Liver (tissue), 9 donors: Measurements from ENCODE around the gene ZNF862. TPM values are rescaled to one million over a fixed set of nuclear protein-coding genes. Genes with fewer than 3 reads are reported as not detected.

ENCODE experiments used
- DNase-seq: peaks from one replicate; pipeline ENCODE4 v3.0.0-alpha.2; 2017; ENCODE audit warnings: low spot score
- H3K27ac ChIP-seq, 2 donors: one replicate each; pipeline ENCODE4 v1.7.0; 2013; ENCODE audit warnings: inconsistent platforms in 2 of 2, low read length in 2 of 2, control low read depth in 1 of 2, low read depth in 1 of 2, mild to moderate bottlenecking in 1 of 2
- H3K27me3 ChIP-seq, 4 donors: one replicate each; pipeline versions ENCODE4 v1.6.1 to v1.7.0; 2013; ENCODE audit warnings: low read length in 3 of 4, inconsistent platforms in 1 of 4, mild to moderate bottlenecking in 1 of 4, moderate library complexity in 1 of 4; ENCODE audit not compliant: control insufficient read depth in 4 of 4, insufficient read depth in 4 of 4
- H3K36me3 ChIP-seq, 4 donors: one replicate each; pipeline versions ENCODE4 v1.6.1 to v1.7.0; 2013; ENCODE audit warnings: low read length in 3 of 4, mild to moderate bottlenecking in 3 of 4, low read depth in 1 of 4, moderate library complexity in 1 of 4; ENCODE audit not compliant: control insufficient read depth in 4 of 4, insufficient read depth in 3 of 4
- H3K4me1 ChIP-seq, 4 donors: one replicate each; pipeline versions ENCODE4 v1.6.1 to v1.7.0; 2013; ENCODE audit warnings: low read length in 3 of 4, mild to moderate bottlenecking in 3 of 4, moderate library complexity in 1 of 4; ENCODE audit not compliant: control insufficient read depth in 4 of 4, insufficient read depth in 4 of 4
- H3K4me3 ChIP-seq, 3 donors: one replicate each; pipeline versions ENCODE4 v1.6.1 to v1.7.0; 2013; ENCODE audit warnings: low read length in 3 of 3, control low read depth in 1 of 3, low read depth in 1 of 3, mild to moderate bottlenecking in 1 of 3
- H3K9ac ChIP-seq, 2 donors: one replicate each; pipeline ENCODE4 v1.7.0; 2013; ENCODE audit warnings: low read length in 2 of 2, mild to moderate bottlenecking in 2 of 2, moderate library complexity in 2 of 2, control low read depth in 1 of 2, low read depth in 1 of 2
- H3K9me3 ChIP-seq, 4 donors: one replicate each; pipeline versions ENCODE4 v1.6.1 to v1.7.0; 2013; ENCODE audit warnings: low read length in 3 of 4; ENCODE audit not compliant: control insufficient read depth in 4 of 4
- ATF3 ChIP-seq: IDR thresholded peaks from 2 replicates; pipeline ENCODE4 v1.6.1; 2016; ENCODE audit warnings: antibody characterized with exemption
- EGR1 ChIP-seq, 2 donors: IDR thresholded peaks; 2 replicates each; pipeline ENCODE4 v1.6.1; 2016 to 2018; ENCODE audit warnings: antibody characterized with exemption in 2 of 2, low read depth in 2 of 2
- FOXA1 ChIP-seq: IDR thresholded peaks from 2 replicates; pipeline ENCODE4 v1.6.1; 2016; ENCODE audit warnings: antibody characterized with exemption
- GABPA ChIP-seq, 2 donors: IDR thresholded peaks in 1 of 2; conservative IDR thresholded peaks in 1 of 2; 2 replicates each; pipeline ENCODE4 v1.6.1; 2016; ENCODE audit warnings: antibody characterized with exemption in 2 of 2, mild to moderate bottlenecking in 1 of 2, moderate library complexity in 1 of 2
- HNF4A ChIP-seq, 2 donors: conservative IDR thresholded peaks; 2 replicates each; pipeline ENCODE4 v1.6.1; 2016; ENCODE audit warnings: antibody characterized with exemption in 2 of 2, mild to moderate bottlenecking in 2 of 2
- HNF4G ChIP-seq: IDR thresholded peaks from 2 replicates; pipeline ENCODE4 v1.6.1; 2016; ENCODE audit warnings: antibody characterized with exemption
- JUND ChIP-seq, 2 donors: IDR thresholded peaks; 2 replicates each; pipeline ENCODE4 v1.6.1; 2016; ENCODE audit warnings: antibody characterized with exemption in 2 of 2
- MAX ChIP-seq: IDR thresholded peaks from 2 replicates; pipeline ENCODE4 v1.6.1; 2016; ENCODE audit warnings: antibody characterized with exemption
- NR2F2 ChIP-seq: IDR thresholded peaks from 2 replicates; pipeline ENCODE4 v1.6.1; 2016; ENCODE audit warnings: antibody characterized with exemption
- RXRA ChIP-seq, 2 donors: IDR thresholded peaks; 2 replicates each; pipeline ENCODE4 v1.6.1; 2017 to 2018; ENCODE audit warnings: antibody characterized with exemption in 2 of 2, mild to moderate bottlenecking in 1 of 2
- SP1 ChIP-seq: IDR thresholded peaks from 2 replicates; pipeline ENCODE4 v1.6.1; 2018; ENCODE audit warnings: antibody characterized with exemption, mild to moderate bottlenecking
- TAF1 ChIP-seq: conservative IDR thresholded peaks from 2 replicates; pipeline ENCODE4 v1.6.1; 2016; ENCODE audit warnings: antibody characterized with exemption, mild to moderate bottlenecking
- YY1 ChIP-seq: IDR thresholded peaks from 2 replicates; pipeline ENCODE4 v1.6.1; 2016; ENCODE audit warnings: antibody characterized with exemption, mild to moderate bottlenecking
- ZBTB33 ChIP-seq: IDR thresholded peaks from 2 replicates; pipeline ENCODE4 v1.6.1; 2016; ENCODE audit warnings: antibody characterized with exemption
- WGBS: extraction: QIAGEN DNeasy Blood & Tissue Kit; methylation state at CpG from one replicate; pipeline ENCODE4 v1.1.7; 2013; 5-methylcytosine and 5-hydroxymethylcytosine counted together
- polyA plus RNA-seq, 2 donors: library from polyadenylated mRNA; stranded (reverse) in 1 of 2; unstranded in 1 of 2; fragments of 200-250 nt in 1 of 2; fragments of >200 nt in 1 of 2; fragmentation: Nextera tagmentation in 1 of 2; extraction: Ambion mirVana in 1 of 2; gene quantifications; one replicate each; pipeline versions ENCODE4 v1.2.1 to v1.2.3, GENCODE V29; 2013 to 2015
- total RNA-seq, 2 donors: library from RNA; depleted of rRNA; stranded (reverse); fragments of >200 nt; gene quantifications; one replicate each; pipeline ENCODE4 v1.2.3, GENCODE V29; 2014
- donor health status: healthy.
- donor health status: healthy.
- donor health status: healthy.
- donor health status: healthy.
- donor health status: healthy.

The ZNF862 gene
- total and polyA plus RNA-seq, 4 donors = 1.9 to 9.4 (median 3.8) TPM

GRCh38 chr7:149820622-149821190 is 17.5 kb upstream of the ZNF862 start:
- no peak overlapping the region for H3K4me3 ChIP-seq
- TF ChIP-seq HNF4A (conservative IDR thresholded peaks at IDR 0.05) = no peak
- TF ChIP-seq ATF3 = no peak
- no peak for TF ChIP-seq SP1
- TF ChIP-seq ZBTB33 = no peak
- no peak for TF ChIP-seq YY1
- no peak for TF ChIP-seq TAF1
- TF ChIP-seq EGR1 (IDR thresholded peaks at IDR 0.05; ENCODE audit: low read depth in 2 of 2) = no peak
- no peak for TF ChIP-seq MAX
- no peak for TF ChIP-seq JUND (IDR thresholded peaks at IDR 0.05)
- TF ChIP-seq NR2F2 = no peak
- TF ChIP-seq RXRA (IDR thresholded peaks at IDR 0.05) = no peak
- H3K9ac ChIP-seq = no peak overlapping the region
- peaks cover 3 to 22% (median 10%) of the 10 kb centered on the region in 4 donors for H3K4me1 ChIP-seq
- H3K27ac ChIP-seq = no peak overlapping the region
- peaks cover 0 to 2% (median 0%) of the 10 kb centered on the region in 4 donors for H3K36me3 ChIP-seq
- H3K27me3 ChIP-seq = no peaks in the 10 kb centered on the region
- no peak for DNase-seq
- no peaks in the 10 kb centered on the region for H3K9me3 ChIP-seq
- 95% methylated on average over 17 of the region's 17 CpGs for WGBS

GRCh38 chr7:149821191-149822148 is 16.7 kb upstream of the ZNF862 start:
- 83% methylated on average over 30 of the region's 30 CpGs for WGBS
- Histone ChIP-seq H3K9me3 (no peaks in the 10 kb centered on the region), H3K27me3 (no peaks in the 10 kb centered on the region), H3K36me3 (peaks cover 0 to 2% (median 0%) of the 10 kb centered on the region in 4 donors), H3K9ac (no peak overlapping the region), H3K4me1 (peaks cover 0 to 17% (median 7%) of the 10 kb centered on the region in 4 donors), H3K4me3 (no peak overlapping the region), H3K27ac (no peak overlapping the region)
- no peak for TF ChIP-seq GABPA (IDR thresholded peaks at IDR 0.05 in 1 of 2, conservative IDR thresholded peaks at IDR 0.05 in 1 of 2)
- no peak for TF ChIP-seq HNF4G
- TF ChIP-seq TAF1 = no peak
- no peak for TF ChIP-seq MAX
- TF ChIP-seq HNF4A (conservative IDR thresholded peaks at IDR 0.05) = peak in 1 of 2 donors; percentile 60
- TF ChIP-seq FOXA1 = no peak
- TF ChIP-seq YY1 = no peak
- DNase-seq = no peak
